Measurements from ENCODE around the gene KPNB1. TPM values are rescaled to one million over a fixed set of nuclear protein-coding genes. Genes with fewer than 3 reads are reported as not detected.

KPNB1 gene
- total RNA-seq, 4 donors from 2014 or later = 55.6 to 313 (median 209) TPM

- Histone ChIP-seq H3K9me3 (no peaks in the 10 kb centered on the region), H3K4me1 (no peaks in the 10 kb centered on the region), H3K27me3 (no peaks in the 10 kb centered on the region), H3K4me3 (no peak overlapping the region), H3K36me3 (no peaks in the 10 kb centered on the region), H3K27ac (no peak overlapping the region)
- TF ChIP-seq CTCF (IDR thresholded peaks at IDR 0.05) (no peak), POLR2A (IDR thresholded peaks at IDR 0.05) (no peak)
- intact Hi-C loops (cut with DNase I; ENCODE audit: low total_unique reads) = no loop called here
- no peak for DNase-seq
Measured at GRCh38 chr17:47697906-47698711, 48.4 kb downstream of the KPNB1 start.

- no peak overlapping the region for H3K4me3 ChIP-seq
- TF ChIP-seq POLR2A (IDR thresholded peaks at IDR 0.05) (no peak), CTCF (IDR thresholded peaks at IDR 0.05) (peak; percentile 58 to 96 (median 74))
- no peaks in the 10 kb centered on the region for H3K9me3 ChIP-seq
- H3K4me1 ChIP-seq = no peaks in the 10 kb centered on the region
- H3K27me3 ChIP-seq = no peaks in the 10 kb centered on the region
- no peaks in the 10 kb centered on the region for H3K36me3 ChIP-seq
- intact Hi-C loops (cut with DNase I; ENCODE audit: low total_unique reads) = no loop called here
- peak; percentile 48 to 61 for DNase-seq
- no peak overlapping the region for H3K27ac ChIP-seq
Measured at GRCh38 chr17:47698749-47699535, 49.2 kb downstream of the KPNB1 start.

GRCh38 chr17:47699536-47699840 is 49.8 kb downstream of the KPNB1 start:
- TF ChIP-seq CTCF (IDR thresholded peaks at IDR 0.05) = no peak
- no peak for TF ChIP-seq POLR2A (IDR thresholded peaks at IDR 0.05)
- Histone ChIP-seq H3K27ac (no peak overlapping the region), H3K36me3 (no peaks in the 10 kb centered on the region), H3K4me3 (no peak overlapping the region), H3K4me1 (no peaks in the 10 kb centered on the region), H3K27me3 (no peaks in the 10 kb centered on the region), H3K9me3 (no peaks in the 10 kb centered on the region)
- no peak for DNase-seq
- intact Hi-C loops (cut with DNase I; ENCODE audit: low total_unique reads) = no loop called here

GRCh38 chr17:47700471-47701449 is 51.0 kb downstream of the KPNB1 start:
- TF ChIP-seq POLR2A (IDR thresholded peaks at IDR 0.05) (no peak), CTCF (IDR thresholded peaks at IDR 0.05) (no peak)
- H3K27me3 ChIP-seq = no peaks in the 10 kb centered on the region
- no peak overlapping the region for H3K27ac ChIP-seq
- no peaks in the 10 kb centered on the region for H3K36me3 ChIP-seq
- H3K9me3 ChIP-seq = no peaks in the 10 kb centered on the region
- no peak for DNase-seq
- no peaks in the 10 kb centered on the region for H3K4me1 ChIP-seq
- no peak overlapping the region for H3K4me3 ChIP-seq
- intact Hi-C loops (cut with DNase I; ENCODE audit: low total_unique reads) = no loop called here

Data from uterus (tissue), 4 donors.